ENCODE data around the gene TMPRSS13.
"Not testable (repeated sequence)": the region's sequence is repeated elsewhere in the genome, so short reads cannot be mapped to it uniquely, and the experiment has no call there.

The TMPRSS13 gene

DNA sequence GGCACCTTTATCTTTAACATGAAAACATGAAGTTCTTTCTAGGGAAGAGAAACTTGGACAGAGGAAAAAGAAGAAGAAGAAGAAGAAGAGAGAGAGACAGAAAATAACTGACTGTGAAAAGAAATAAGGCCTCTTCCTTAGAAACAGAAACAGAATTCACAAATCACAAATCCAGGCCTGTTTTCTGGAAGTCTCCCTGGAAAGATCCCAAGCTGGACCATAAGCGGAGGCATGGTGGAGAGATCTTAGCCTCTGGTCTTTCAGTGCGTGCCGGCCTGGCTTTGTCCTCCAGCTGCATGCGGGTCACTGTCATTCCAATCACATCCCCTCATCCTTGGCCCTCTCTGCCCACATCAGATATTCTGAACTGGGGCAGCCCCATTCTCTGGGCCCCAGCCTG lies 59.6 kb downstream of the TMPRSS13 start:
- TF ChIP-seq, protein P1, sequence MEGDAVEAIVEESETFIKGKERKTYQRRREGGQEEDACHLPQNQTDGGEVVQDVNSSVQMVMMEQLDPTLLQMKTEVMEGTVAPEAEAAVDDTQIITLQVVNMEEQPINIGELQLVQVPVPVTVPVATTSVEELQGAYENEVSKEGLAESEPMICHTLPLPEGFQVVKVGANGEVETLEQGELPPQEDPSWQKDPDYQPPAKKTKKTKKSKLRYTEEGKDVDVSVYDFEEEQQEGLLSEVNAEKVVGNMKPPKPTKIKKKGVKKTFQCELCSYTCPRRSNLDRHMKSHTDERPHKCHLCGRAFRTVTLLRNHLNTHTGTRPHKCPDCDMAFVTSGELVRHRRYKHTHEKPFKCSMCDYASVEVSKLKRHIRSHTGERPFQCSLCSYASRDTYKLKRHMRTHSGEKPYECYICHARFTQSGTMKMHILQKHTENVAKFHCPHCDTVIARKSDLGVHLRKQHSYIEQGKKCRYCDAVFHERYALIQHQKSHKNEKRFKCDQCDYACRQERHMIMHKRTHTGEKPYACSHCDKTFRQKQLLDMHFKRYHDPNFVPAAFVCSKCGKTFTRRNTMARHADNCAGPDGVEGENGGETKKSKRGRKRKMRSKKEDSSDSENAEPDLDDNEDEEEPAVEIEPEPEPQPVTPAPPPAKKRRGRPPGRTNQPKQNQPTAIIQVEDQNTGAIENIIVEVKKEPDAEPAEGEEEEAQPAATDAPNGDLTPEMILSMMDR (IDR thresholded peaks at IDR 0.05; ENCODE audit: low read depth, low read length, missing control alignments), result no peak
- DNase-seq (ENCODE audit: extremely low read depth, low read depth), result no peak
- no peak overlapping the region for H3K4me3 ChIP-seq (replicated peaks; ENCODE audit: low read depth, low read length)

DNA sequence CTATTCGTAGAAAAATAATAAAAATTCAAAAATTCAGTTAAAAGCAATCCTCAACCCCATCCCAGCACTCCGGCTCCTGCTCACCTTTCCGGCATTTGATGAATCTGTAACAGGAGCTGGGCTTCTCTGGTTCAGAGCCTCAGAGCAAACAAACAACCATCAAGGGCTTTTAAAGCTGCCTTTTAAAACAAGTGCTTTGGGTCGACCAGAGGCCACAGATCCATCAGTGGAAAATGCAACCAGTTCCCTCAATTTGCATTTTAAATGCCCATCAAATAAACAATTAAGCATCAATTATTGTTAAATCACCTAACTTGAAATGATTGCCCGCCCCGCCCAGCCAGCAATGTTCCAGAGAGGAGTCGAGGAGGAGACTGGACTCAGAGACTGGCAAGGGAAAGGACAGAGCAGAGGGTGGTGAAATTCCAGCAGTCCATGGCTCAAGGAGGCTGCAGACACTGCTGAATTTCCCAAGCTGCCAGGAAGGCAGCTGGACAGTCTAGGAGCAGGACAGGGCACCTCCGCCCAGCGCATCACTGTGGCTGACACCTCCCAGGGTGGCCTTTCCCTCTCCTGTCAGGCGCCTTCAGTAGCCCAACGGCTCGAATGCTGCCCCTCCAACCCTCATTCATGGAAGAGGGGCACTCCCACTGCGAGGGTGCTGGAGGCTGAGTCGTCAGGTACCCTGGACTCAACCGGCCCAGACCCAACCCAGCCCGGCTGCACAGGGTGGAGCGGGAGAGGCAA lies 60.2 kb downstream of the TMPRSS13 start:
- H3K4me3 ChIP-seq (replicated peaks; ENCODE audit: low read depth, low read length), result no peak overlapping the region
- no peak for DNase-seq (ENCODE audit: extremely low read depth, low read depth)
- TF ChIP-seq, protein P1 (IDR thresholded peaks at IDR 0.05; ENCODE audit: low read depth, low read length, missing control alignments), result no peak

DNA sequence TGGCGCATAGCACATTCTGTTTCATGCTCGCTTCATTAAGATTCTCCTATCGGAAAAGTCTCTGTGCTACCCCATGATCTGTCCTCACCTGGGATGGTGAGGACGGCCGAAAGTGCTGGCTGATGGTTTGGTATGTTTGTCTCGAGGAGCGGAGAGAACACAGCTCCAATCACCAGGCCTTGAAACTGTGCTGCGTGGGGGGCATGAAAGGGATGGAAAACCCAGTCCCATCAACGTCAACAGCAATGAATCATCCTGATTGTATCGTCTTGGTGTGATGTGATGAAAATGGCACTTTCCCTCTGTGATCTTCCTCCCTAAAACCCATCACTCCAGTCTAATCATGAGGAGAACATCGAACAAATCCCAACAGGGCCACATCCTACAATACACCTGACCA lies 61.1 kb downstream of the TMPRSS13 start:
- TF ChIP-seq, protein P1 (IDR thresholded peaks at IDR 0.05; ENCODE audit: low read depth, low read length, missing control alignments), result no peak
- DNase-seq (ENCODE audit: extremely low read depth, low read depth), result no peak
- no peak overlapping the region for H3K4me3 ChIP-seq (replicated peaks; ENCODE audit: low read depth, low read length)

DNA sequence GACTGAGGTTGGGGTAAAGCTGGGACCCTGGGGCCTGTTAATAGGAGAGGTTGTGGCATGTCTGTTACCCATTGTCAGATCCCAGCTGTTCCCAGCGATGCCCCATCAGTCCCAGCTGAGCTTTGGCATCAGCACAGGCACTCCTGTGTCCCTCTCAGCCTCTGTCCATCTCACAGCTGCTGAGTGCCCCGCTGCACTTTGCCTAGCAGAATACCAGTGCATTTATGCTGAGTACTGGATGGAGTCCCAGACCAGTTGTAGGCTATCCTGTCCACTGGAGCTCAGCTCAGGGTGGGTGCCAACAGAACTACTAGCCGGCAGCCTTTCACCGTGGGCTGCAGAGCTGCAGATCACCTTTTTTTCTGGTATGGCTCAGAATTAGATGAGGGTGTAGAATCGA lies 62.7 kb downstream of the TMPRSS13 start:
- TF ChIP-seq, protein P1 (IDR thresholded peaks at IDR 0.05; ENCODE audit: low read depth, low read length, missing control alignments), result no peak
- H3K4me3 ChIP-seq (replicated peaks; ENCODE audit: low read depth, low read length), result no peak overlapping the region
- no peak for DNase-seq (ENCODE audit: extremely low read depth, low read depth)

DNA sequence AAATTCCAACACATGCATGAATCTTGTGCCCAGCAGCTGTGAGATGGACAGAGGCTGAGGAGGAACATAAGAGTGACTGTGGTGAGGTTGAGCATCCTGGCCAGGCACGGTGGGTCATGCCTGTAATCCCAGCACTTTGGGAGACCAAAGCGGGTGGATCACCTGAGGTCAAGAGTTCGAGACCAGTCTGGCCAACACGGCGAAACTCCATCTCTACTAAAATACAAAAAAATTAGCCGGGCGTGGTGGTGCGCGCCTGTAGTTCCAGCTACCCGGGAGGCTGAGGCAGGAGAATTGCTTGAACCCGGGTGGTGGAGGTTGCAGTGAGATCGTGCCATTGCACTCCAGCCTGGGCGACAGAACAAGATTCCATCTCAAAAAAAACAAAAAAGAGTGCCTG lies 63.7 kb downstream of the TMPRSS13 start:
- not testable (repeated sequence) for H3K4me3 ChIP-seq (replicated peaks; ENCODE audit: low read depth, low read length); DNase-seq (ENCODE audit: extremely low read depth, low read depth)

DNA sequence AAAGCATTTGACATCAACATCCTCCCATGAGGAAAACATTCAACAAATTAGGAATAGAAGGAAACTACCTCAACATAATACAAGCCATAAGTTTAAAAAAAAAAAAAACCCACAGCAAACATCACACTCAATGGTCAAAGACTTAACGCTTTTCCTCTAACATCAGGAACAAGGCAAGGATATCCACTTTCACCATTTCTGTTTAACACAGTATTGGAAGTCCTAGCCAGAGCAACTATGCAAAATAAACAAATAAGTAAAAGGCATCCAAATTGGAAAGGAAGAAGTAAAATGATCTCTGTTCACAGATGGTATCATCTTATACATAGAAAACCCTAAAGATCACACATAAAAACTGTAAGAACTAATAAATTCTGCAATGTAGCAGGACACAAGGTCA lies 65.8 kb downstream of the TMPRSS13 start:
- no peak for DNase-seq (ENCODE audit: extremely low read depth, low read depth)
- TF ChIP-seq, protein P1 (IDR thresholded peaks at IDR 0.05; ENCODE audit: low read depth, low read length, missing control alignments), result no peak
- no peak overlapping the region for H3K4me3 ChIP-seq (replicated peaks; ENCODE audit: low read depth, low read length)

DNA sequence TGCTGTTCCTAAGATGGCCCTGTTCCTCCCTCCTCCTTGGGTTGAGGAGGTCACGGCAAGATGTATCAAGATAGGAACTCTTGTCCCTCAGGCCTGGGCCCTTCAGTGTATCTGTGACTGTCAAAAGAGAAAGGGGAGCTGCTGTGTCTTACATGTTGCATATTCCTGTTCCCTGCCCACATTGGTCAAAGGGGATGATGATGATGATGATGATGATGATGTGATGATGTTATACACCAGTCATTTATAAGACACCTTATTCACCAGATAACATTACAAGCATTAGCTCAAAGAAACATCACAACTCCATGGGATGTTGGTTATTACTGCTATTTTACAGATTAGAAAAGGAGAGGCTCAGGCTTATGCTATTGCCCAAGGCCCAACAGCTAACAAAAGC lies 66.4 kb downstream of the TMPRSS13 start:
- DNase-seq (ENCODE audit: extremely low read depth, low read depth), result no peak
- TF ChIP-seq, protein P1 (IDR thresholded peaks at IDR 0.05; ENCODE audit: low read depth, low read length, missing control alignments), result no peak
- H3K4me3 ChIP-seq (replicated peaks; ENCODE audit: low read depth, low read length), result no peak overlapping the region
